GM18858 (cell line): ENCODE data around the gene GNAS.

Experiments used
- ATAC-seq: cut with Tn5 transposase; IDR thresholded peaks from one replicate; pipeline ENCODE4 v1.9.1; 2021; ENCODE audit not compliant: unreplicated experiment

GNAS gene

DNA sequence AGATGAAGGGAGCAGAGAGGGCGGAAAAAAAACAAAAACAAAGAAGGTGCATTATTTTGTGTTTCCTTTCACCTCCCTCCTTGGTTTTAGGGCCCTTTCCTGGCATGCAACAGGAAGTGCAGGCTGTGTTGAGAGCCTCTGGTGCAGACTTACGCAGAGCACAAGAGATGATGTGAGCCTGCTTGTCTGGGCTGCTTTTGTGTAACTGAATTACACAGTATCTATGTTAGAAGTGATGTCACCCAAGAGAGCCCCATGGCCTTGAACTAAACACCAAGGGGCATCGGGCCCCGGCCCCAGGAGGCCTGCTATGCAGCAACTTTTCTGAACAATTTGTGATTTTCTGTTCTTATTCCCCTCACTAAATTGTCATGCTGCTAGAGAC lies 25.5 kb downstream of the GNAS start:
- no peak for ATAC-seq

- ATAC-seq = no peak
These were observed 25.9 kb downstream of the GNAS start for GRCh38 chr20:58878399-58878798.

GRCh38 chr20:58880441-58880840 lies 27.9 kb downstream of the GNAS start:
- ATAC-seq = no peak

DNA sequence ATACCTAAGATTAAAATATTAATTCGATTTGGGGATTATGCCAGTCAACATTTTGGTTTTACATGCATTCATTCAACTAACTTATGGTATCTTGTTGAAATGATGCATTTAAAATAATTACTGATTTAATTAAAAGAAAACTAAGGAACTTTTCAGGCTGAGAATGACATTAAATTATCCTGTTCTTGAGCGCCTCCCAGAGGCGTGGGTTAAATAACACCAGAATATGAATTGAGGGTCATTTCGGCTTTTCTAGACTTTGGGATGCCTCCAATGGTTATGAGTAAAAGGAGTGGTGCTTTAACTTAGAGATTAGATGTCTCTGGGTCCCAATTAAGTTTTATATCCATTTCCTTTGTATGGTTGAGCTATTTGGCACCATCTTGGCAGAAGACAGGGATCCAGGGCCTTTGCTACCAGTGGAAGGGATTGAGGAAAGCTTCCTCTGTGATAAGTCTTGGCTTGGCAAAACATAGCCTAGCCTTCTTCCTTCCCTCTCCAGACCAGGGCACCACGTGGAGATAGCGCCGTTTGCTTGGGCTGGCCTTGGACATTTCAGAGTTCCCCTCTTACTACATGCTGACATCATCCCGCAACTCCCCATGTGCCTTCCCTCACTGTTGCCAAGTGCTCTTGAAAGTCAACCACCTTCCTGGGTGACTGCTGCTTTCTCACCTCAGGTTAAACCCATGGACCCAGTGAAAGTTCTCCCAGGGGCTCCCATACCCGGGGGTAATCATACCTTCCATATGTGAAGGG lies 28.7 kb downstream of the GNAS start:
- no peak for ATAC-seq

GRCh38 chr20:58882704-58883089 lies 30.2 kb downstream of the GNAS start:
- no peak for ATAC-seq

DNA sequence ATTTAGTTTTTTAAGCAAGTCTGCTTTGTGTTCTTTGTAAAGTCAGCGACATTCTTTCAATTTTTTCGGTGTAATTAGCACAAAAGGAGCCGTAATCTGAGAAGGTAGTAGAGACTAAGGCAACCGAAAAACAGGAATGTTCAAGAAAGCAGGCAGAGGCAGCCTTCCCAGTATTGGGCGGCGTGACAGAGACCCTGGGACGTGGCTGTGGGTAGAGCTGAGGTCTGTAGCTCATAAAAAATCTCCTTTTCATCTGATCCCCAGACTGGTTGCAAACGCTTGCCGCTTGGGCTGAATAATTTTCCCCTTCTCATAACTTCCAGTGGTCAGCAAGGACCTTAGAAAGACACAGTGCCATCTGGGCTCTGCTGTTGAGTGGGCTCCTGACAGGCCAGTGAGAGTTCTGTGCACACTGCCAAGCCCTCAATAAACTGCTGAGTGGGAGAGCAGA lies 30.8 kb downstream of the GNAS start:
- ATAC-seq = no peak

DNA sequence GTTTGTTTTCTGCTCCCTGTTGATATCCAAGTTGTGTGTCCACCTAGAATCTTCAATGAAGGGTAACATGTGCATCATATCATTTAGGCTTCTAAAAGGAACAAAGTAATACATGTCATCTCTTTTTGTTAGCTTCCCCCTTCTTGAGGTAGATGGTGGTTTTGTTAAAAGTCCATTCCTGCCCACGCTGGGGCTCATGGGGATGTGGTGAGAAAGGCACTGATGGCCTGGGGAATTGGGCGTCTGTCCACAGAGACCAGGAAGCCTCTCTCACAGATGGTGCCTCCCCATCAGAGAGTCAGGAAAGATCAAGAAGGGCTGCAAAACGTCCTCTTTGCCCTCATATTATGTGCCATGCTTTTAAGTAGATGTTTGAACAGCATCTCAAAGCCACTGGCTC lies 32.5 kb downstream of the GNAS start:
- no peak for ATAC-seq

- no peak for ATAC-seq
These were observed 34.0 kb downstream of the GNAS start for GRCh38 chr20:58886546-58886945.

DNA sequence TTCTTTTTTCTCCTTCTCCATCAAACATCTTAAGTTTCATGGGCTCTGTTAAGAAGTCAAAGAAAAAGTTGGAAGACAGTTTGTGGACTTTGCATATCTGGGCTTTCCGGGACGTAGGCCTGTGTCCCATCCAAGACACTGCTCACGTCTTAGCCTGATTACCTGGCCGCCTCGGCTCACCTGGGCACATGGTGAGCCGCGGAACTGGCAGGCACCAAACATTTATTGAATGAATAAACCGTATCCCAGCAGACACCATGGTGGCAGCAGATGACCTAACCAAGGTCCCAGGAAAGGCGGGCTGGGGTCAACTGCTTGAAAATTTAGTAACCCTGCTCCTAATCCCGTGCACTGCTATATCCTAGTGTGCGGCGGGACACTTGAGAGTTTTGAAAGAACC lies 35.6 kb downstream of the GNAS start:
- no peak for ATAC-seq

DNA sequence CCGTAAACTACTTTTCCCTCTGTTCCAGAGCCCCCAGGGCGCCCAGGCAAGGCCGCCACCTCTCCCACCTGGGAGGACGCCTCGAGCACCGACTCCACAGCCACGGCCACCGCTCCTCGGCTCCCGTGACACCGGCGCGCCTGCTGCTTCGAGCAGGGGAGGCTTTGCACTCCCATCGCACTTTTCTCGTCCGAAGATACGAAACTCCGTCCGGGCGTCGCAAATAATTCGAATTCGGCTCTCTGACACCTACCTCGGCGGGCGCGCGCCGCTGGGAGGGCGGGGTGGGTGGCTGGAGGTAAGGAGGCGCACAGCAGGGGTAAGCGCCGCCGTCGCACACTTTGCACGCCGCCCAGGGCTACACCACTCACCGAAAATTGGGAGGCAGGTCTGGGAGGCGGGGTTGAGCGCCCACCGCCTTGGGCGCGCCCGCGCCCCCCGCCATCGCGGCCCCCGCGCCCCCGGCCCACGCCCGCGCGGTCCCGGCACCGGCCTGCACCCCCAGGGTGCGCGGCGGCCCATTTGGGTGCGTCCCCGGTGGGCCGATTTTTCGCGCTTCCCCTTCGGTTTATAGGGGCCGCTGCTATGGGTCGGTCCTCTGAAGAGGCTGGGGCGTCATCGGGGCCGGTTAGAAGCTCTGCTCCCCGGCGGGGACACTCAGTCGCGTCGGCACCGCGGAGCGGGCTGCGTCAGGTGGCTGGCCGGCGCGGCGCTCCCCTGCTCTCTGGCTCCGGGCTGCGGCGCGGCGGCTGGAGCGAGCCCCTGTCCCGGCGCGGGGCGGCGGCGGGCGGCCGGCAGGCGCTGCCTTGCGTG lies 36.2 kb downstream of the GNAS start:
- no peak for ATAC-seq

GRCh38 chr20:58889334-58889760 lies 36.8 kb downstream of the GNAS start:
- no peak for ATAC-seq

- ATAC-seq = no peak
These were observed 37.4 kb downstream of the GNAS start for GRCh38 chr20:58889798-58890517.

DNA sequence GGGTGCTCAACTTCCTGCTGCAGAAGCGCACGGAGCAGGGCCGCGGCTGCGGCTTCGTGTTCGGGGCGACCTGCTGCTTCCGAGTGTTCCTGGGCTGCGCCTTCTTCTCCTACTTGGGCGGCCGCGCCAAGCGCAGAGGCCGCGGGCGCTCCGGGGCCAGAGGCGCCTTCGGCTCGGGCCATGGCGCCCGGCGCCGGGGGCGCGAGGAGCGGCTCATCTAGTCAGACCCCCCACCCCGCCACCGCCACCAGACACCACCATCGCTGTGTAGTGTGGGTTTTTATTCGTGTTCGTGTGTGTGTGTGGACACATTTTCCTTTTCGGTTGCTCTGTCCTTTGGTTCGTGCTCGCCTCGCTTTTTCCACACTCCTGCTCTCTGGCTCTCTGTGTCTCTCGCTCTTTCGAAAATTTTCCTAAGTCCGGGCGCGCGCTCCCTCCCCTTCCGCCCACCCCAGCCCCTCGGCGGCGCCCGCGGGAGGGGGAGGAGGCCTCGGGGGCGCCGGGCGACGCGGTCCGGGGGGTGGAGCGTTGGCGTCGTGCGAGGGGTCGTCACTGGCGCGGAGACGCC lies 38.1 kb downstream of the GNAS start:
- ATAC-seq = no peak

- ATAC-seq = no peak
These were observed 38.7 kb downstream of the GNAS start for GRCh38 chr20:58891086-58891717.

DNA sequence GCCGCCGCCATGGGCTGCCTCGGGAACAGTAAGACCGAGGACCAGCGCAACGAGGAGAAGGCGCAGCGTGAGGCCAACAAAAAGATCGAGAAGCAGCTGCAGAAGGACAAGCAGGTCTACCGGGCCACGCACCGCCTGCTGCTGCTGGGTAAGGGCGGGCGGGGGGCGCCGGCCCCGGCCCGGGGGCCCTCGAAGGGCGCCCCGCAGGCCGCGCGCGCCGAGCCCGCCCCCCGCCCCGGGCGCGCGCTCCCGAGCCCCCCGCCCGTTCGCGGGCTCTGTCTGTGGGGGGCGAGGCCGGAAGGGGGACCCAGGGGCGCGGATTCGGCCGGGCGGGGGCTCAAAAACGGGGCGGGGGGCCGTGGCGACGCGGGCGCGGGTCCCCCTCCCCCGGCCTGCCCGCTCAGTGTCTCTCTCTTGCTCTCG lies 39.2 kb downstream of the GNAS start:
- no peak for ATAC-seq

DNA sequence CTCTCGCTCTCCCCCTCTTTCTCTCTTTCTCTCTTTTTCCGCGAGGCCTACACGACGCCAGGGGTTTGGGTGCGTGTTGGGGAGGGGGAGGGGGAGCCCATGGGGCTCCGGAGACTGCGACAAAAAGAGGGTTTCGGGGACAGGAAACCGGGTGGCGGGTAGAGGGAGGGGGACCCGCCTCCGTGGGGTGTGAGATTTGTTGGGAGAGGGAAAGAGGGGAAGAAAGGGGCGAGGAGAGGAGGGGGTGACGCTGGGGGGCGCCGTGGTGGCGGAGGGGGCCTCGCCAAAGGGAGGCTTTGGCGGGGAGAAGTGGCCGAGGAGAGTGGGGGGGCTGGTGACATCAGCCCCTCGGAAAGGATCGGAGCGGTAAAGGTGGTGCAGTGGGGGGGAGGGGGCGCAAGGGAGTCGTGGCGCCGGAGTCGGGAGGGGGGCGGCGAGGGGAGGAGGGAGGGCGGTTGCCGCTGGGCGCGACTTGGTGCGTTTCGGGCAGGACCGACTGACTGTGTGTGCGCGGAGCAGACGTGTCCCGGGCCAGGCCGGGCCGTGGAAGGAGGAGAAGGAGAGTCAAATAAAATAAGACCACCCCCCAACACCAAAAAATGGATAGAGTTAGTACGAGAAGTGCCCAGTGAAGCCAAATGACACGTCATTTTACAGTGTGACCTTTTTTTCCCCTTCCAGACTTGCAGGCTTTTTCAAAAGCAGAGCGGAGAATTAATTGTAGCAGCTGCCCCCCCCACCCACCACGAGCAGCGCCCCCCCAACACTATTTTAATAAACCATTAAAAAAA lies 39.8 kb downstream of the GNAS start:
- no peak for ATAC-seq

- no peak for ATAC-seq
These were observed 40.4 kb downstream of the GNAS start for GRCh38 chr20:58892932-58893224.

GRCh38 chr20:58893355-58894120 lies 41.0 kb downstream of the GNAS start:
- ATAC-seq = no peak

- ATAC-seq = no peak
These were observed 42.3 kb downstream of the GNAS start for GRCh38 chr20:58894652-58895447.
